Fibroblast of peridontal ligament (primary cell): ENCODE measurements around the gene DOCK4.

ENCODE experiments used
- DNase-seq: peaks from one replicate; pipeline ENCODE4 v3.0.0-alpha.2; 2010; ENCODE audit errors: extremely low read depth

Gene DOCK4

GRCh38 chr7:111827863-111828504 is 378.2 kb downstream of the DOCK4 start:
- peak; percentile 35 for DNase-seq

- DNase-seq = peak; percentile 28
Measured at GRCh38 chr7:111825046-111825445, 381.2 kb downstream of the DOCK4 start.

DNA sequence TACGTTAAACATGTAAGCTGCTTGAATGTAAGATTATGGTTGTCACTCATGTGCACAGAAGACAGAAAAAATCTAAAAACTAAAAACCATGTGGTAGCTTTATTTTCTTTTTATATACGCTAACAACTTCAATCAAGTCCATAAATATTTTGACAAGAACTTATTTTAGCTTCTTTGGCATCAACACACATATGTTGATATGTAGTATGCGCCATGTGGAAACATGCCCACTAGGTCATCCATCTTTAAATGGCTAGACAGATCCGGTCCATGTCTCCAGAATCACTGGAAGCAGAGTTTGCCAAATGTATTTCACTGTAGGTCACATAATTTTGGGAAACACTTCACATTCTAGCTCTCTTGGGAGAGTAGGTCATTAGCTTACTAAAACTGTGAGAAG is 382.4 kb downstream of the DOCK4 start:
- DNase-seq = no peak

DNA sequence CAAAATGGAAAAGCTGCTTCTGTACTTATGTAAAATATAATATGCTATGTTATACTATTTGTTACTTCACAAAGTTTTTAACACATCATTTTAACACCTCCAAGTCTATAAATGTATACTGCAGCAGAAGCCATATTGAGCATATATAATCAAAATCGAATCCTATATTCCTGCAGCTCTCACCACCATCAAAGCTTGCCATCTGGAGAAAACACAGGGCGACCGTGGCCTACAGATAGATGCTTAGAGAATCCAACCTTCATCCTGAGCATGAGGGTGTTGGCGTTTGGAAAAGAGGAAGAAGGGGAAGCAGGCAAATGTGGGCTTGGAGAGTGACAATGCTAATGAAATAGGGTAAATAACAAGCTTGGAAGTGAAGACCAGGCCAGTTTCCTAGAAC is 385.2 kb downstream of the DOCK4 start:
- no peak for DNase-seq

DNA sequence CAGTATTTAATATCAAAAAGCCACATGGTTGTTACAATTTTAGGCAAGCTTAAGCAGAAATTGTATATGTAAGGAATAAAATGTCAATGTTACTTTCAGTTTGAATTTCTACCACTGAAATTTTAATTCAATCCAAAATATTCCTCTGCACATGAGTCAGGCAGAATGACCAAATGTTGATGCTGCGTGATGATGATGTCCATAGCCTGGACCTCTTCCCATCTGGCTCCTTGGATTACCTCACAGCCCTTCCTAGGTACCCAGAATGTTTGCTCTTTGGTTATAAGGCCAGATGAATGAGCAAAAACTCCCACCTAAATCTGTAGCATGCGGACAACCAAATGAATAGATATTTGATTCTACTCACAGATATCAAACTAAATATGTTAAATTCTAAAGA is 385.6 kb downstream of the DOCK4 start:
- DNase-seq = peak; percentile 57

- DNase-seq = no peak
Measured at GRCh38 chr7:111820121-111820520, 386.1 kb downstream of the DOCK4 start.

DNA sequence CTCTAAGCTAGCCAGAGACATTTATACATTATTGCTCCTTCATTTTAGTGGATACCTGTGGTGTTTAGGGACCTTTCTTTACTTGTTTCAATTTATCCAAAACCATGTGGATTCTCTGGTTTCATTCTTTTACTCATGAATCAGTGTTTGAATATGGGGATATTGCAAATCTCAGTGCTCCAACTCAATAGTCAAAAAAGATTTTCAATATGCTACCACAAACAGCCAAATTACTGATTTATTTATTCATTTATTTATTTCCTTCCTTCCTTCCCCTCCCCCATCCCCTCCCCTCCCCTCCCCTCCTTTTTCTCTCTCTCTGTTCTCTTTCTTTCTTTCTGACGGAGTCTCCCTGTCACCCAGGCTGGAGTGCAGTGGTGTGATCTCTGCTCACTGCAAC is 390.8 kb downstream of the DOCK4 start:
- DNase-seq = no peak

- no peak for DNase-seq
Measured at GRCh38 chr7:111813306-111813705, 392.9 kb downstream of the DOCK4 start.

GRCh38 chr7:111806232-111806631 is 400.0 kb downstream of the DOCK4 start:
- DNase-seq = no peak

DNA sequence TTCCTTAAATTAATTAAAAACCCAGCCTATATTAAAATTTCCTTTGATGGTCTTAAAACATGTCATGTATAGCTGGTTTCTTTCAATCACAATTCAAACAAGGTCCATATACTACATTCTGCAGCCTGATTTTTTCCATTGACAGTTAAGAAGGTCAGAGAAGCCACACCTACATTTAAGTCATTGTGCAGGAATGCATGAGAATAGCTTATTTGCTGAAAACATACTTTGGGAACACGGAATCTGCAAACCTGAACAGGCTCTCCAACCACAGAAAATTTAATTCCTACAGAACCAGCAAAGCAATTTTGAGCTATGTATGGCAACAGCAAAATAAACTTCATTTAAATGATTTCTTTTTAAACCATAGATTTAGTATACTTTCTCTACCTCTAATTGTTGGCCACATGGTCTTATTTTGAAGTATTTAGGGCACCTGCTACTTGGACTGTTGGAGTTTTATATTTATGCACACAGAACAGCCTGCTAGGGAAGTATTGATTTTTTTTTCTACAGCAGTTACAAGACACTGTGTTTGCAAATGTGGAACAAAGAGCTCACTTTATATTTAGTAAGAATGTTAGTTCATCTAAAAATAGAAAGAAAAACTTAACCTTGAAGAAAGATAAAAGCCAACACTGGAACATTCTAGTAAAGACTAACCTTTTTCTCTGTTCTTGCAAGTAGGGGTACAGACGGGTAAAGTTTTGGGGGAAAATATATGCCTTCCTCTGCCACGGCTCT is 403.0 kb downstream of the DOCK4 start:
- peak; percentile 17 for DNase-seq

- DNase-seq = no peak
Measured at GRCh38 chr7:111802194-111802772, 403.9 kb downstream of the DOCK4 start.

DNA sequence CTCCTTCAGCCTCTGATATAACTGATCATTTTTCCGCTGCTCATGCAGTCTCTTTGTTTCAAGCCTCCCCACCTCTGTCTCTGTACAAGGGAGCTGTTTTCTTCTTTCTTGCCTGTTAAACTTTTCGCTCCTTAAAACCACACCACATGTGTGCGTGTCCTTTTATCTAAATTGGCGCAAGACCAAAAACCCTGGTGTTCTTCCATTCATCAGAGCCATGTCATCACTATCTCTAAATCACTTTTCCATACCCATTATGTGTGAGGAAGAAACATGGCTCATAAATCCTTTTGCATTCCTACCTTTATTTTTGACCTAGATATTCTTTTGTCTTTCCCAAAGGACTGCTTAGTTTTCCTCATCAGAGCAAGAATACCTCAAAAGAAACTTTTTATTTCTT is 404.9 kb downstream of the DOCK4 start:
- no peak for DNase-seq

GRCh38 chr7:111796671-111797070 is 409.5 kb downstream of the DOCK4 start:
- peak; percentile 29 for DNase-seq

DNA sequence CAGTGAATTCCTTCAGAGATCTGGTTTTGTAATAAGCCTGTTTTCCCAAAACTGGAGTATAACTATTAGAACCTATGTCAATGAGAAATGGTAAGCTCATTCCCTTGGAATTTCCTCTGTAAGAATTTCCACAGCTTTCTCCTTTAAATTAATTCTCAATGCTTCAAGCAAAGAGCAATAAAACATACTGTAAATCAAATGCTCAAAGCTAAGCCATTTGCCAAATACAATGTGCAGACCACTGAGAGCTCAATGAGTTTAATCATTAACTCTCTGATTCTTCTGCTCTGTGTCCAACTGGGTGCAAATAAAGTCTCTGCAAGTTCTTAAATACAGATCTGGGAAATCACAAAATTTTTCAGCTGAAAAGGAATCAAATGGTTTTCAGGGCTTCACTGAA is 416.3 kb downstream of the DOCK4 start:
- no peak for DNase-seq

DNA sequence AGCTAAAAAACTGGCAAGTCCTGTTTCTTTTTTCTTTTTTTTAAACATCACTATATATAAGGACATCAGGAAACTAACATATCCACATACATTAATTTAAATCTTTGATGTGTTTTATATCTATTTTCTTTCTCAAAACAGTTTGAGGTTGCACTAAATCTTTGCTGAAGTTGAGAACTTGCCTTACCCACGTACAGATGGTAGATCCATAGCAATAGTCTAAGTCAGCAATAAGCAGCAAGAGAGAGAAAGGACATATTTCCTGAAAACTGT is 417.2 kb downstream of the DOCK4 start:
- DNase-seq = no peak

- DNase-seq = no peak
Measured at GRCh38 chr7:111788286-111789047, 417.7 kb downstream of the DOCK4 start.

DNA sequence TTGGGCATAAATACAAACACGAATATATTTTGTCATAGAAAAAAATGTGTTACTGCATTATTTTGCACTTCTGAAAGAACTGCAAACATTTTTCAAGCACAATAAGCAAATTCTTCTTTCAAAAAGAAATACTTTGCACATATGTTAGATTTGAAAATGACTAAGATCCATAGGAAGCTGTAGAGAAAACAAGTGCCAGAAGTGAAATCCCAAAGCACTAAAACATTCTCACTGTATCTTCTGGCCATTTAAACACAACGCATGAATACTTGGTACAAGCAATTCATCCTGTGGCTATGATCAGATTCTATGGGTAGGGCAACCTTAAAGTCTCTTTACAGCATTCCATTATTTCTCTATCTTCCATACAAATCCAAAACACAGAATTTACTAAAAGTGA is 418.5 kb downstream of the DOCK4 start:
- DNase-seq = no peak

- no peak for DNase-seq
Measured at GRCh38 chr7:111787099-111787498, 419.1 kb downstream of the DOCK4 start.

DNA sequence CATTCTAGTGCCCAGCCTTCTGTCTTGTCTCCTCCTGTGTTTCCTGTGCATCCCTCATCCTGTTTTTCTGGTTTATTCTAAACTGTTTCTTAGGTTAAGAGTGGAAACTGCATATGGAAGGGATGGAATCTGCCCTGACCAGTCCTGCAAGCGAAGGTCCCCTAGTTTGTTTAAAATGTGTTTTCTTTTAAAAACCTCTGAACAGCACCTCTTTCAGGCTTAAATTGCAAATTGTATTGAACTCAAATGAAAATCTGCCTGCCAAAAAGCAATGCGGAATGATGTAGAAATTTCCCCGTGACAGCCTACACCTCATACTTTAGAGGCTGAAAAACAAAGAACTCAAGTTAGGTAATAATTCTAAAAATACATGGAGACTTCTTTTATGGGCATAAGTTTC is 421.1 kb downstream of the DOCK4 start:
- no peak for DNase-seq

- no peak for DNase-seq
Measured at GRCh38 chr7:111784296-111784695, 421.9 kb downstream of the DOCK4 start.

DNA sequence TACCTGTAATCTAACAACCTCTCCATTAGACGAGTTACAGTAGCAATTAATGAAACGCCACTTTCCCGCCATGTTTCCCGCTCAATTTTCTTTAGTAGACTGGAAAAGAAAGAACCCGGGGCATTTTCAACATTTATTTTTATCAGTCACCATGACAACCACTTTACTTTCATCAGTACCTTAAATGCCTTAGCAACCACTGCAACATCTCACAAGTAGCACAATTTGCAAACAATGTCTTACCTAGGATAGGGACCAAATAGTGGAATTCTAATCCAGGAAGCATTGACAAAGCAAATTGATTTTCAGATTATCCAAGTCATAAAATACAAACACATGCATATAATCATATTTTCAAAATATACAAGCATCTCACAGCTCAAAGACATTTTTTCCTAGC is 422.3 kb downstream of the DOCK4 start:
- no peak for DNase-seq

DNA sequence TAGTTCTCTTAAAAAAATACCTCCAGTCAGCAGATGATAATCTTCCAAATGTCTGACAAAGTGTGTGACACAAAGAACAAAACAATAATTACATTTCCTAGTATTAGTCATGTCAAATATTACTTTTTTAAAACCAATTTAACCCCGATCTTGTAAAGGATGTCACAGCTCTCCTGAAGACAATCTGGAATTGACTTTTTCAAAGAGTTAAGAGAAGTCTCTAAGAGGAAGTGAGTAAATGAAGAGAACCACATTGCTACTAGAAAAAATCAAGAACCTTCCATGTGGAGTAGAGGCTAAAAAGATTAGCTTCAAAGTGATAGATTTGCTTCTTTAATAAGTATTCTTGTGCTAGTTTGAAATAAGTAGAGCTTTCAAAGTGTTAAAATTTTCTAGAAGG is 425.7 kb downstream of the DOCK4 start:
- DNase-seq = no peak

DNA sequence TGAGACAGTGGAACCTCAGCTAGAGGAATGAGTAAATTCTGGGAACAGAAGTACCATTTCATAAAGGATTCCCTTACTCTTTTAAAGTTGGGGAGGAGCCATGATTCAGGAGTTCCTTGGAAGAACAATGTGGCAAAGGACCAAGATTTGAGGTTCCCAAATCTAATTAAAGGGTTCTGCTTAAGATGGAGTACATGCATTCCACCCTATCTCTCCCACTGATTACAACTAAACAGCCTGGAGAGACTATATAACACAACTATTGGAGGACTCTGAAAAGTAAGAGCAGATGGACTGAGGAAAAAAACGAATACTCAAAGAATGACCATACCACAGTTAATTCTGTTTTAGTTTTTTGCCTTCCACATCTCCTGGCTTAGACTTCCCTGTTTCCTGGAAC is 431.0 kb downstream of the DOCK4 start:
- peak; percentile 36 for DNase-seq
